Measurements from ENCODE around the gene FOXD2.

The FOXD2 gene

DNA sequence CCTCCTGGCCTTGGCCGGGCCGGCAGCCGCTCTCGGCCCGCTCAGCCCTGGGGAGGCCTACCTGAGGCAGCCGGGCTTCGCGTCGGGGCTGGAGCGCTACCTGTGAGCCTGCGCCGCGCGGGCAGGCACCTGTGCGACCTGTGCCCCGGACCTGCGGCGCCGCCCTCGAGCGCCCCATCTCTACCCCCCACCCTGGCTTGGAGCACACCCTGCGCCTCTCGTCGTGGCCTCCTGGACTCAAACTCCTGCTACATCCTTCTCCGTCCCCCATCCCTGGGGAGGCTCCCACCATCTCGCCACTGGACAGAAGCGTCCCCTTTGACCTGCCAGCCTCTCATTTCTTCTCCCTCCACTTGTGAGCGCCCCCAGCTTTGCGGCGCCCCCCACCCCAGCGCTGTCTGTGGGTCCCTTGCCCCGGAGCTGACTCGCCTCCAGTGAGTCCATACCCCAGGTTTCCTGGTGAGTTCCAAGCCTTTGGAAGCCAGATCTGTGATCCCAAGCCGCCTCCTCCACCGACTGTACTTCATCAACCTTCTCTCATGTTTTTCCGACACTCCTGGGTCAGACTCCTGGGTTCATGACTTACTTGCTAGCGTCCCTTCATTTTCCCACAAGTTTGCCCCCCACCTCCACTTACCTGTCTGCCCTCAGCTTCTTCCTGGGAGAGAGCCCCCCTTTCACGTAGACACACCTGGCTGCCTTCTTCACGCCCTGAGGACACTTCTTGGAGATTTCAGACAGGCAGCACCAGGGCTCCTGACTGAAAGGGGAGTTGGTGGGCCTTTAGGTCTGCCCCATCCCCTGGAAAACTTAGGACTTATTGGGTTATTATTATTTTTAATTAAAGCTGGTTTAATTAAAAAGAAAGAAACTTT is 20.4 kb upstream of the FOXD2 start:
- no peak for DNase-seq

DNA sequence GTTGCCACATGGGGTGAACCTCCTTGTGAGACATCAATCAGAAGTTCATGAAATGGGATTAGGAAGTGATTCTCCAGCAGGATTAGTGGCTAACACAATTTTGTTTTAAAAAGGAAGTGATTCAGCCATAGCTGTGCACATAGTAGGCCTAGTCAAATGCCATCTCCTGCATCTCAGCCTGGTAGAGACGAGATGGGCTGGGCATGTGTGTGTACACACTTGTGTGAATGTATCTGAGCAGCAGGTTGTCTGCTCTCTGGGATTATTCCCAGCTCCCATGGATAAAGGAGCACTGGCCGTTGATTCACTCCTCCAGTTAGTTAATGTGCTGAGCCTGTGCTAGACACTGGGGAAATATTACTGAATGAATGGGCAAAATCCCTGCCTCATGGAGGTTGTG is 19.7 kb upstream of the FOXD2 start:
- DNase-seq: no peak

DNA sequence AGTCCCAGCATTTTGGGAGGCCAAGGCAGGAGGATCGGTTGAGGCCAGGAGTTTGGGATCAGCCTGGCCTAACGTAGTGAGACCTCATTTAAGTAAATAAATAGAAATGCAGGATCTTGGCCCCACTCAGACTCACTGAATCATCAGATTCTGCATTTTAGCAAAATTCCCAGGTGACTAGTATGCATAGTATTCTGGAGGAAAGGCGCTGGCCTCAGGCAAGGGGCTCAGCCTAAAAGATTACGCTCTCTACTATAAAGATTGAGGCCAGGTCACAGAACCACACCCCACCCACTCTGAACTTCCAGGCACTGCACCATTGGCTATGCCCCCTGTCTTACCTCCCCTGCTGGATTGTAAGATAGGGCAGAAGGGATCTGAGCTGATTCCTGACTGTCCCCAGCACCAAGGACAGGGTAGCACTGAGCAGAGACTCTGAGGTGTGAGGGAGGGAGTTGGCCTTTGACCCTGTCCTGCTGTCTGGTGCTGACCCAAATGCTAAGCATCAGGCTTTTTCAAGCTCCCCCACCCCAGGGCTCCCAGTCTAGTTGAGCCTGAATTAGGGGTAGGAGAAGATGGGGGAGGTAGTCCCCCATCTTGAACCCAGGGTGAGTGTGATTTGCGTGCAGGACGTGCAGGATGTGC is 19.0 kb upstream of the FOXD2 start:
- no peak for DNase-seq

DNA sequence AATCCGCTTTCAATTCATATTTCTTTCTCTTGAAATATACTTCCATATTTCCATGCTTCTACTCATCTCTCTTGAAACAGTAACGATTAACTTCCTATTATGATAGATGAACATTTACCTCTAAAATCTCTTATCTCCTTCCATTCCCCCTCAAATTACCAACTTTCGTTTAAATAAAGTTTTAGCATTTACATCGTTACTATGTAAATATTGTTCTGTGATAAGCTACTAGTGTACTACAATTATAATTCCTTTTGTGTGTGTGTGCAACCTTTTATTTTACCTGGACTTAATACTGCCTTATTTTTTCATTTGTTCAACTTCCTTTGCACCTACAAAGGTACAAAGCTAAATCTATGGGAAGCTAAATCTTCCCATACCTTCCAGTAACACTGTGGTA is 17.3 kb upstream of the FOXD2 start:
- DNase-seq: no peak

DNA sequence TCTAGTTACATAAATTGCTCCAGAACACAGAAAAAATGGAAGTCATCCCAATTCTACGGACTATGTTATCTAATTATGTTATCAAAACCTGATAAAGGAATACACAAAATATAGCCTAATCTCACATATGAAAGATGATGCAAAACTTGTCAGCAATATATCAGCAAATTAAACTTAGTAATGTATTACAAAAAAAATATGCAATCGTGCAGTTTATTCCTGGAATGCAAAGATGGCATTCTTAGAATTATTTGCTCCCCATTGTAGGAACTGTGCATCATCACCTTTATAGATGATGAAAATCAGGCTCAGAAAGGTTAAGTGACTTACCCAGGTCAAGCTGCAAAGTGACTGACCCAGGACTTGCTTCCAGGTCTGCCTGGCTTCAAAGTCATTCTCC is 14.0 kb upstream of the FOXD2 start:
- no peak for DNase-seq

DNA sequence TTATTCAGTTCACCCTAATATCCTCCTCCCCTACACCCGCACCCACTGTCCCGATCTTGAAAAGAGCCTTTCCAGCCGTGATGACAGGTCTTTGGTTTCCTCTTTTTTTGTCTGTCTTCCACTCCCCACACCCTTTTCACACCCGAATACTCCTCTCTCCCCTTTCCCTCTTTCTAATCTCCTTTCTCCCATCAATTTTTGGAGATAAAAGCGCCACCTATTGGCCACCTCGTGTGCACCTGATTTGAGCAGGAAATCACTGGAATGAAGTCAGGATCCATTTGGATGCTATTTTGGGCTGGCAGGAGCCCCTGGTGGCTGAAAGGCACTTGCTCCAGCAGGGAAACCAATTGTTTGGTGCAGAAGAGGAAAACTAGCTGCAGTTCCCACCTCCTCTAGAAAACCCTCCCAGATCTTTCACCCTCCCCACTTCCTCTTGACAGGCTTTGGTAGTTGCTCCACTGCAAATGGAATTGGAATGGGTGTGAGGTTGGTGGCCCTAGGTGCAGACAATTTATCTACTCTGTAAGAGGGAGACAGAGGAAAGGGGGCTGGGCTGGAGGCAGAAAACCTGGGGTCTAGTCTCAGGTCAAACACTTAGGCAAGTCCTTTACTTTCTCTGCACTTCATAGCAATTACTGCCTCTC is 13.4 kb upstream of the FOXD2 start:
- DNase-seq: peak; percentile 25 to 53

DNA sequence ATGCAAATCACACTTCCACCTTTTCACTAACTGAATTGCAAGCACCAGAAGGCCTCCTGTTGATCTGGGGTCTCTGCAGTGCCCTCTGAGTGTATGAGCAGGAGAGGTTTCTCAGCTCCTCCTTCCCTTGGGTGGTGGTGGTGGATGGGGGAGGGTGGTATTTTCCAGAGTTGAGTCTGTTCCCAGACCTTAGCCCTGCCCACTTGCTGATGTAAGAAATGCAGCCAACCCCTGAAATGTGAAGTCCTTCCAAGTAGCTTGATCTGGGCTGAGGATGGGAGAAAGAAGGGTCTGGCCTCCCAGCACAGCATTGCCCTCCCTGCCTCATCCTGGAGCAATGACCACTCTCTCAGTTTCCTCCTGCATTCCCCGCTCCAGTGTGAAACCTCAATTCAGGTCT is 6.3 kb upstream of the FOXD2 start:
- no peak for DNase-seq

DNA sequence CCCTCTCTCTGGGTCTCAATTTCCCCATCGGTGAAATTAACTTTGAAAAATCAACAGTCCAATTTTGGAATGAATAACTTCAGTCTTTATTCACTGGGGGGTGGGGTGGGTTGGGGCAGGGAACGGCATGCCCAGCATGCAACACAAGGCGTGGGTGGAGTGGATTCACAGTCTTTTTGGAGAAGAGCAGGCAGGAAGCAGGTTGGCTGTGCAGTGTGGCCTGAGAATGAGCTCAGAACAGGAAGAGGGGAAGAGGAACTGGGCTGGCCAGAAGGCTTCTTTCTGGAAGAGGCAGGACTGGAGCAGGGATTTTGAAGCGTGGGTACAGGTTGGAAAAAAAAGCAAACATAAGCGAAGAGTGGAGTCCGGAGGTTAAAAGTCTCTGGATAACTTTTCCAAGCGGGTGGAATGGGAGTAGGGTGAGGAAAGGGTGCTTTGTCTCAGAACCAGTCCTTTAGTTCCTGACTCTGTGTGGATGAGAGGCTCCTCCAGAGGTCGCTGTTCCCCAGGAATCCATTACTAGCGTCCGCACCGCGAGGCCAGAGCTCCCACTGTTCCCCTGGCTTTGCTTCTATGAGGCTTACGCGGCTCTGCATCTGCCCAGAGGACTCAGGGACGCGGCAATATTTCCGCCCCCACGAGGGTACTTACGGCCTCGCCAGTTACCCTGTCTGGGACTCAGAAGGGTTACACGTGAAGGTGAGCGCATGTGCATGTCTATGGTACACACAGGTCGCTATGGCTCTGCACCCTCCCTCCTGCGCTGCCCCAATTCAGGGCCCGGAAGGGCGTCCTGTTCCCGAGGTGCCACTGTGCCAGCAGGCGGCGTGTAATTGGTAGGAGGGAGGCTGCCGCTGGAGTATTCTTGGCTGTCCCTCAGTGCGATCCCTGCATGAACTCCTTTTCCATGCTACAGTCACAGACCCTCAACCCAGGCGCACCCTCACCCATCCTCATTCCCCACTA is 5.5 kb upstream of the FOXD2 start:
- DNase-seq: peak; percentile 15 to 38

DNA sequence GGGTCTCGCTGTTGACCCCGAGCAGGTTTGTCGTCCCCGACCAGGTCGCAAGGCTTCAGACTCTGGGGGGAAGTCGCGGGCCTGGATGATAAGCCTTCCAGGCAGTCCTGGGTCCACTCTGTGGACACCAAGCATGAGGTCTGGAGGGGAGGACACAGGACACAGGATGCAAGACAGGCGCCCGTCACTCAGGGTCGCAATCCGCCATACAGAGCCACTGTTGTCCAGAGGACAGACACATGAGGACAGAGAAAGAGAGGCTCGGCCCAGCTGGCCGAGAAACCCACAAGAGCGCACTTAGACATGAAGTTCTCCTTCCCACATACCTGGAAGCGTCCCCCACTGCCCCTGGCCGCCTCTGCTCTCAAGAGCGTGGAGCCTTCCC is 4.8 kb upstream of the FOXD2 start:
- DNase-seq: no peak

DNA sequence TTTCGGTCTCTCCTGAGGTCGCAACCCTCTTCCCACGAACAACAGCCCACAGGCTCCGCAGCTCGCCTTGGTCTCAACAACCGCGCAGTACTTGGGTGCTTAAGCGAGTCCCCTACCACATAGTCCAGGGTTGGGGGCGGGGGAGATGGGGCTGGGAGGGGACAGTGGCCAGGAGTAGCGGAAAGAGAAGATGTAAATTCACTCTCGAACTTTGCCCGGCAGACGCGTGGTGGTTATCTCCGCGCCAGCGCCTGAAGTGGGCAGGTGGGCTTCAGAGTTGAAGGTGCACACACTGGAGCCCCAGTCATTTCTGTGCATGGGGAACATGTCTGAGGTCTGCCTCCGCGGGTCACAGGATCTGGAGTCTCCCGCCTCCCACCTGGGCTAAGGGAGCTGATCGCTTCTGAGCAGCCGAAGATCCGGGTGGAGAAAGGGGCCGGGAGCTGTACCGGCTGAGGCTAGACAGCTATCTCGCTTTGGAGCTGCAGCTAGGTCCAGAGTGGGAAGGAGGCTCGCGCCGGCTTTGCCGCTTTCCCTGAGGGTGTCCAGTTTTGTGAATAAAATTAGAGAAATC is 4.3 kb upstream of the FOXD2 start:
- no peak for DNase-seq

DNA sequence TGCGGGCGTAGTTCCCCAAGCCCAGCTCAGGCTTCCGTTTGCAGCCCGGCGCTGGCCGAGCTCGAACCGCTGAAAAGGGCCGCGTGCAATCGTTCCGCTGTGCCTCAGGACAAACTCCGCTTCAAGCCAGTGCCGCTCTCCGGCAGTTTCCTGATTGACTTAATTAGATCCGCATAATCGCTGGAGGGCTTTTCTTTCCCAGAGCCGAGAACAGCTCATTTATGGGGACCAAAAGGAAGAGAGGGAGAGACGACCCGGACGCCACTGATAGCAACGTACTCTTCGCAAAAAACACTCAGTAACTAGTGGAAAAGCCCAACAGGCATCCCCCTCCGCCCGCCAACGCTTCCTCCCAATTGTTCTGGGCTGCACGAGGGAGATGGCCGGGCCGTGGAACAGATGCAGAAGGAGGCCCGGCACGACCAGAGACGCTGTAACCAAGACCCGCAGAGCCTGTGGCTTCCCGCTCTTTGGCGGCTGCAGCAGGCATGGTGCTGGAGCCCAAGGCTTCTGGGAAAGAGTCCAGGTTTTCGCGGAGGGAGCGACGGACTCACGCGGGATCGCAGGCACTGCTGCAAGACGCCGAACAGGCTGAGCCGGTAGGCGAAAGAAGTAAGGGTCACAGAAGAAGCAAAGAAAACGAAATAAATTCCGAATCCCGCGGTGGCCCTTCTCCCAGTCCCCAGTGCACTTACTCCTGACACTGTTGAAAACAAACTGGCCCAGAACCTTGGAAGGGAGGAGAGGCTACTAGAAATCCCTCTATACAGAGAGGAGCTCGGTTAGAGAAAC is 3.6 kb upstream of the FOXD2 start:
- DNase-seq: no peak

DNA sequence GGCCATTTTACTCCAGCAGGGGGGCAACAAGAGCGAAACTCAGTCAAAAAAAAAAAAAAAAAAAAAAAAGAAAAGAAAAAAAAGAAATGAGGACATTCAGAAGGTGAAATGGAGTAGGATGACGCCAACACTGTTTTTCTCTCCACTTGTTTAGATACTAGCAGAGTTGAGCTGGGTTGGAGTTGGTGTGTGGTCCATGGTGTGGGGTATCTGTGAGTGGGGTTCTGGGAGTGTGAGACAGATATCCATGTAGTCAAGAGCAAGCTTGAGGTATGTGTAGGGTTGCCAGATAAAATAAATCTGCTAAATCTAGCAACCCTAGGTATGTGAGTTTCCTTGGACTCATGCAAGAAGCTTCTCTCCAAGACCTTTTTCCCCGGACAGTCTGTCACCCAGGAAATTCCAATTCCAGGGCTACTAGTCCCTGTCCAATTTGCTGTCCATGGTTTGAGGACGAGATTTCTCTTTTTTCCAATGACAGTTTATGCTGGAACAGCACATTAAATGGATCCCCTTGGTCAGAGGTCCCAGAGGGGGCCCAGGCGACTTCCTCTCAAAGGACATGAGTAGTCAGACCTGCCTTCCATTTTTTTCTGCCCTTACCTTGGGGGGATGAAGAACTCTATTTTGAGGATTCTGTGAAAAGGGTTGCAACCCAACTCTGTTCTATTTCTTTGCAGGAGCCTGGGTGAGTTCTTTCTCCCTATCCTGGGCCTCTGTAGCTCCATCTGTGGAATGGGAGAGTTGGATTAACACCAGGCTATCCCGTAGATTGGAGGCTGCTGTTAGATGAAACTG is 2.1 kb upstream of the FOXD2 start:
- DNase-seq: no peak

DNA sequence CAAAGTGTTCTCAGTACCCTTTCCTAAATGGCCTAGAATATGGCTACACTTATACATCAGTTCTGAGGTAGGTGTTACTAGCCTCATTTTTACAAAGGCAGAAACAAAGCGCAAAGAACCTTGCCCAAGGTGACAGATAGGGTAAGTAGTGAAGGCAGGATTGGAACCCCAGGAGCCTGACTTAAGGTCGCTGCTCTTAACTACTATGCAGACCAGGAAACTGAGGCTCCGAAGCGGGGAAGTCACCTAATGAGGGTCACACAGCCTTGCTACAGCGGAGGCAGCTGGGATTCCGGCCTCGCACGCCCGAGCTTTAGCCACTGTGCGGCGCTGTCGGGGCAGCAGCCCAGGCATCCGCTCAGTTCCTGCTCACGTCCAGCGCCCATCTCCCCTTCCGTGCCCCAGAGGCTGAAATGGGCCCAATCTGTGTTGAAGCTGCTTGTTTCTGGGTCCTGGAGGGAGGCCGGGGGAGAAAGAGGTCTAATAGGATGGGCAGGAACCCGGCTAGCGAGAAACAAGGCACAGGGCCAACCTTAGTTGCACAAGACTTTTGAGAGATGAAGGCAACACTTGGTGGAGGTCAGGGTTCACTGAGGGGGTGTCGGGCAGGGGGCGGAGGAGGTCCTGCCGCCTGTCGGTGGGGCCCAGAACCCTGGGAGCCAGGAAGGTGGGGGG is 1.4 kb upstream of the FOXD2 start:
- DNase-seq: peak in 1 of 2 experiments; percentile 69

DNA sequence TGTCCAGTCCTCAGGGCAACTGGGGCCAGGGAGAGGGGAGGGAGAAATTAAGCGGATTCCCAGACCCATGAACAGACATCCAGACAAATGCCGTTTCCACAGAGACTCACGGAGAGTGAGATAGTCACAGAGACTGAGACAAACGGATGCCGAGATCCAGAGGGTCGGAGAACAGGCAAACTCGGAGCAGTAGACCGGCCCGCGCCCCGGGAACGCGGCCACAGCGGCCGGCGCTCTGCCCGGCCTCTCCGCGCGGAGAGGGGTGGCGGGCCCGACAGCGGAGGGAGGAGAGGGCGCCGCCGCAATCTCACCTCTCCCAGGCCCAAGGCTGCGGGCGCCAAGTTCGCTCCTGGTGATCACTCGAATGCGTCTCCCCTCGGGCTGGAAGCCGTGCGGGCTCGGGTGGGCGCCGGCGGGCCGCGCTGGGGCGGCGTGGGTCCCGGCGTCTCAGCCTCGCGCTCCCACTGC is 831 bp upstream of the FOXD2 start:
- DNase-seq: no peak

DNA sequence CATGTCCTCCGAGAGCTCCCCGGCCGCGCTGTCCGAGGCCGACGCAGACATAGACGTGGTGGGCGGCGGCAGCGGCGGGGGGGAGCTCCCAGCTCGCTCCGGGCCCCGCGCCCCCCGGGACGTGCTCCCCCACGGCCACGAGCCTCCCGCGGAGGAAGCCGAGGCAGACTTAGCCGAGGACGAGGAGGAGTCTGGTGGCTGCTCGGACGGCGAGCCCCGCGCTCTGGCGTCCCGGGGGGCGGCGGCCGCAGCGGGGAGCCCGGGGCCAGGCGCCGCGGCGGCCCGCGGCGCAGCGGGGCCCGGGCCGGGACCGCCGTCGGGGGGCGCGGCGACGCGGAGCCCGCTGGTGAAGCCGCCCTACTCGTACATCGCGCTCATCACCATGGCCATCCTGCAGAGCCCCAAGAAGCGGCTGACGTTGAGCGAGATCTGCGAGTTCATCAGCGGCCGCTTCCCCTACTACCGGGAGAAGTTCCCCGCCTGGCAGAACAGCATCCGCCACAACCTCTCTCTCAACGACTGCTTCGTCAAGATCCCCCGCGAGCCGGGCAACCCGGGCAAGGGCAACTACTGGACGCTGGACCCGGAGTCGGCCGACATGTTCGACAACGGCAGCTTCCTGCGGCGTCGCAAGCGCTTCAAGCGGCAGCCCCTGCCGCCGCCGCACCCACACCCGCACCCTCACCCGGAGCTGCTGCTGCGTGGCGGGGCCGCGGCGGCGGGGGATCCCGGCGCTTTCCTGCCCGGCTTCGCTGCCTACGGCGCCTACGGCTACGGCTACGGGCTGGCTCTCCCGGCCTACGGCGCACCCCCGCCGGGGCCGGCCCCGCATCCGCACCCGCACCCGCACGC is 547 bp downstream of the FOXD2 start:
- no peak for DNase-seq

DNA sequence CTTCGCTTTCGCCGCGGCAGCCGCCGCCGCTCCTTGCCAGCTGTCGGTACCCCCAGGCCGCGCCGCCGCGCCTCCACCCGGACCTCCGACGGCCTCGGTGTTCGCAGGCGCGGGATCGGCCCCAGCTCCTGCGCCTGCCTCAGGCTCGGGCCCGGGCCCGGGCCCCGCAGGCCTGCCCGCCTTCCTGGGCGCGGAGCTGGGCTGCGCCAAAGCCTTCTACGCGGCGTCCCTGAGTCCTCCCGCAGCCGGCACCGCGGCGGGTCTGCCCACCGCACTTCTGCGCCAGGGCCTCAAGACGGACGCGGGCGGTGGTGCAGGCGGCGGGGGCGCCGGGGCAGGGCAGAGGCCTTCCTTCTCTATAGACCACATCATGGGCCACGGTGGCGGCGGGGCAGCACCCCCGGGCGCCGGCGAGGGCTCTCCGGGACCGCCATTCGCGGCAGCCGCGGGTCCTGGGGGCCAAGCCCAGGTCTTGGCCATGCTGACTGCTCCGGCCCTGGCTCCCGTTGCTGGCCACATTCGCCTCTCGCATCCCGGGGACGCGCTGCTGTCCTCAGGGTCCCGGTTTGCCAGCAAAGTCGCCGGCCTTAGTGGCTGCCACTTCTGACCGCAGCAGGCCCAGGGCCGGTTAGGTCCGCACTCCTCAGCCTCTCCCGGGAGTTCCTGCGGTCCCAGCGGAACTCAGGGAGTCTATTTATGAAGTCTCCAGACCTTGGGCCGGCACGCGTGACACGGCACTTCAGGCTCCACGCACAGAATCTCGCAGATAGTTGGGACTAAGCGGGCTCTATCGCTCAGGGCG is 1.4 kb downstream of the FOXD2 start:
- DNase-seq: no peak

DNA sequence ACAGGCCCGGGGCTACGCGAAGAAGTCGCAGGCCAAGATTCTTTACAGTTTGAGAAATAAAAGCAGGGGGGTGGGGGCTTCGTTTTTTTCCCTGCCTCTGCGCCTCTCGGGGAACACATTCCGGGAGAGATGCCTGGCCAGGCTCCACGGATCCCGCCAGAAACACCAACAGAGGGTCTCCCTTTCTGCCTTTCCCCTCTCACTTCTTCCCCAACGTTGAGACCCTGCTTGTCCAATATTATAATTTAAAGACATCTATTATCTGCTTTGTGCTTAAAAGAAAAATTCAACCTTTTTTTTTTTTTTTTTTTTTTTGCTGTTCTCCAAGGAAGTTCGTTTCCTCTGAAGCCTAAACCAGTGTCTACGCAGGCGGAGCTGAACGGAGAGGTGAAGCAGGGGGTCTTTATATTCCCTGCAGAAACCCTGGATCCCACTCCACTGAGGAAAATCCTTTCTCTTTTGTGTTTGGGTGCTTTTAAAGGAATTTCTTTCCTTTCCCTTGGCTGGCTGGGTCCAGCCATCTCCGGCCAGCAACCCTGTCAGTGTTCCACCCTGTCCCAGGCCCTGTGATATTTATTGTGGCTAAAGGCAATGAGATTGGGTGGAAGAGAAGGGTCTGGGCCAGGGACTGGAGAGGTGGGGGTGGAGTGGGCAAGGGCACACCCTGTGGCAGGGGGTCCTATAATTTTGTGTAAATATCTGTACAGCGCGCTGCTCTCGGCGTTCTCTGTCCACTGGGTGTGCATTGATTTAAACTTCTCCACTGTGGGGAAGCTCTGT is 2.2 kb downstream of the FOXD2 start:
- DNase-seq: no peak
